ENCODE results near the gene BMP5.

DNA sequence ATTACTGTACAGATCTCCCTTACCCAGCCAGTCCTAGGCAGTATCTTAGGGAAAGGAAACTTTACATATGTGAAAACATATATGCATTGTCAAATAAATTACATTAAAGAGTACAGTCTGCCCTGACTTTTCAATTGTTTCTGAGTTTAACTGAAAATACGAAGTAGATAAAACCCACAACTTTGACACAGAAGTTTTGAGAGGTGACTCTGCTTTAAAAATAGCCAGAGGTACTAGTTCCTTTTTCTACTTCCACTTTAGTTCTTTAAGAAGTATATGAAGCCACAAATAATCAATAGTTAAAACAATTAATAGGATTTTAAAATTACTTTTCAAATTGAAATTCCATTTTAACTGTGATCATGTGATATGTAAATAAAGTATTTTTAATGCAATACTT is 62.9 kb downstream of the BMP5 start:
- TF ChIP-seq, protein P1, sequence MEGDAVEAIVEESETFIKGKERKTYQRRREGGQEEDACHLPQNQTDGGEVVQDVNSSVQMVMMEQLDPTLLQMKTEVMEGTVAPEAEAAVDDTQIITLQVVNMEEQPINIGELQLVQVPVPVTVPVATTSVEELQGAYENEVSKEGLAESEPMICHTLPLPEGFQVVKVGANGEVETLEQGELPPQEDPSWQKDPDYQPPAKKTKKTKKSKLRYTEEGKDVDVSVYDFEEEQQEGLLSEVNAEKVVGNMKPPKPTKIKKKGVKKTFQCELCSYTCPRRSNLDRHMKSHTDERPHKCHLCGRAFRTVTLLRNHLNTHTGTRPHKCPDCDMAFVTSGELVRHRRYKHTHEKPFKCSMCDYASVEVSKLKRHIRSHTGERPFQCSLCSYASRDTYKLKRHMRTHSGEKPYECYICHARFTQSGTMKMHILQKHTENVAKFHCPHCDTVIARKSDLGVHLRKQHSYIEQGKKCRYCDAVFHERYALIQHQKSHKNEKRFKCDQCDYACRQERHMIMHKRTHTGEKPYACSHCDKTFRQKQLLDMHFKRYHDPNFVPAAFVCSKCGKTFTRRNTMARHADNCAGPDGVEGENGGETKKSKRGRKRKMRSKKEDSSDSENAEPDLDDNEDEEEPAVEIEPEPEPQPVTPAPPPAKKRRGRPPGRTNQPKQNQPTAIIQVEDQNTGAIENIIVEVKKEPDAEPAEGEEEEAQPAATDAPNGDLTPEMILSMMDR (IDR thresholded peaks at IDR 0.05; ENCODE audit: extremely low read depth in 1 of 2, insufficient read depth in 1 of 2, low read depth in 1 of 2, low read length in 2 of 2): no peak
- no peak for TF ChIP-seq POLR2A (IDR thresholded peaks at IDR 0.05; ENCODE audit: low read depth, low read length)

All from endothelial cell of umbilical vein (primary cell).